CD4-positive, alpha-beta T cell treated with Interleukin-21 for 1 hour (primary cell): ENCODE data around the gene ATG16L1.
A peak's percentile ranks its signal among the peaks of the same experiment; 100 is the strongest.

Experiments used
- DNase-seq: peaks from one replicate; pipeline ENCODE4 v3.0.0-alpha.2; 2020

ATG16L1 gene

DNA sequence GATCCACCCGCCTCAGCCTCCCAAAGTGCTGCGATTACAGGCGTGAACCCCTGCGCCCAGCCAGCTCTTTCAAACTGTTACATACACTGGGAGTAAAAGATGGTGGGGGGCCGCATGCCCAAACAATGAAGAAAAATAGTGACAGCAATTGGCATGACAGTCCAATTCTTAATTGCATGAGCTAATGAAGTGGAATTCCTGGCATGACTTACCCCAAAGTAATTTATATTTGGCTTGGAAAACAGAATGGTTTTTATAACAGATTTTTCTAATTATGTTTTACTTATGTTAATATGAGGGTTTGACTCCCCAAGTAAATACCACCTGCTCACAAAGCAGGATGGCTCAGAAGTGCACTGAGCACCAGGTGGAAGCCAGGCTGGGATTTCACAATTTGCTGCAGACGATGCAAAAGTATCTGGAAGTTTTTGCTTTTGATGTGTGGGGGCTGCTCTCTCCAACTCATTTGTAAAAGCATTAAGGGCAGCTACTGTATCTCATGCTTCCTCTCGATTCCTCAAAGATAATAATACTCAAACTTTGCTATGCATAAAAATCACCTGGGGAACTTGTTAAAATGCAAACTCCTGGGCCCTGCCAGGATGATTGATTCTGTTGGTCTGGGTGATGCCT lies 24.0 kb upstream of the ATG16L1 start:
- no peak for DNase-seq

- DNase-seq = no peak
Measured at GRCh38 chr2:233228376-233228775, 23.1 kb upstream of the ATG16L1 start.

DNA sequence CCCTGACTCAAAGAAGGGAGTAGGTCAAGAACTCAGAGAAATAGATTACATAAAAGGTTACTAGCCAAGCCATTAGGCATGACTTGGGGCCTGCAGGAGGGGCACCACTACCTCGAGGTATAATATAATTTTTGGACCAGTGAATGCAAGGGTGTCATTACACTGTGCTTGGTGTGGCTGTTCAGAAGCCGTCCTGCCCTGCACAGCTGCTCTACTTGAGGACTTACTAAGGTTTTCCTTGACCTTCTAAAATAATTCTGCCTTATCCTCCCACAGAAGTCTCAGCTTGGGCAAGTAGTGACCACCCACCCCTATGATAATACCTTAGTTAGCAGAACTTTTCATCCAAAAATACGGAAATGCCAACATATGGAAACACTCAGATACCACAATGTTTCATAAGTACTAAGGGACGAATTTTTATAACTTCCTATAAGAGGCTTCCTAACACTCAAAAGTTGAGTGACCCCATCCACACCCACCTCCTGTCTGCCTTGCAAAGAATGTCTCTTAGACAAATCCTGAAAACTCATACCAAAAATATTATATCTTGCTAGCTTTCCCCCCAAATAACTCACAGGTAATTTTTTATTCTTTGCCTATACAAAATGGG lies 17.7 kb upstream of the ATG16L1 start:
- DNase-seq = no peak

- no peak for DNase-seq
Measured at GRCh38 chr2:233234264-233234663, 17.2 kb upstream of the ATG16L1 start.

DNA sequence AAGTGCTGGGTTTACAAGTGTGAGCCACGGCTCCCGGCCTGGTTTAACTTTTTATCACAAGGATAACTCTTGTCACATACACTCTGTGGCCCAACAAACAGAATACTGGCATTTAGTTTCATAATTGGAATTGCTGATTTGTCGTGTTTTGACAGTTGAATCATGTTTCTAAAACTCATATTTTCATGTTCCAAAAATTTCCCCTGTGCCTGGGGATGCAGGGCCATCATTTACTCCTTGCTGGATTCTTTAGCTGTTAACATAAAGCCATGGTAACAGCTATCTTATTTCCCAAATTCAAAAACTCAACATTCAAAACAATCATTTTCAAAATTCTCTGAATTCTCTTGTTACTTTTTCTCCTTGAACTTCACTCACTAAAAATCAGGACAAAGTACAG lies 16.5 kb upstream of the ATG16L1 start:
- no peak for DNase-seq

GRCh38 chr2:233235977-233236376 lies 15.5 kb upstream of the ATG16L1 start:
- DNase-seq = no peak

DNA sequence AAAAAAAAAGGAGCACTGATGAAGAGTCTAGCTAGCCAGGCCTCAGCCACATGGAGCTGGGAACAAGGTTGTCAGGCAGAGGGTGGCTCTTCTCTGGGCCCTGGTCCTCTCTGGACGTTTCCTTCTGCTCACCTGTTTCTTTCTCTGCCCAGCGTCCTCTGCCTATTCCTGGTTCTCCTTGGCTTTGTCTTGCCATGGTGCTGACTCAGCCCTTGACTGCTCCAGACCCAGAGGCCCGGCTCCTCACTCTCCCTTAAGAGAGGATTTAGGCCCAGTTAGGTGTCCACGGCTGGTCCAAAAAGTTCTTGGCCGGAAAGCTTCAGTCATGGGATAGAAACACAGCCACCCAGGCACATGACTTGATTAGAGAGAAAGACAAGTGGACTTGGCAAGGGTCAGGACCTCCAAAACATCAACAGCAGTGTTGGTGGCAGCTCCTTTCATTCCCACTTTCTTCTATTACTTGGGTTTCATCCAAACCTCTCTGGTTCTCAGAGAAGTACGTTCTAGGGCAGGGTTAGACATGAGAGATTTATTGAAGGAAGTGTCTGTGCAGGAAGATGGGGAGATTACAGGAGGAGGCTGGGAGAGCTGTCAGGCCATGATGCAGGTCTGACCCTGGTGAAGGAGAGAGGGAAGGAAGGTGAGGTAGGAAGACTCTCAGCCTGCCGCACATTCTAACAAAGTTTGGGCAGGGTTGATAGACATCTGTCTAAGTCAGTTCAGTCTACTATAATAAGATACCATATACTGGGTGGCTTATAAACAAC lies 14.5 kb upstream of the ATG16L1 start:
- no peak for DNase-seq

- peak; percentile 65 for DNase-seq
Measured at GRCh38 chr2:233240897-233241296, 10.6 kb upstream of the ATG16L1 start.

GRCh38 chr2:233241803-233242202 lies 9.7 kb upstream of the ATG16L1 start:
- DNase-seq = no peak

DNA sequence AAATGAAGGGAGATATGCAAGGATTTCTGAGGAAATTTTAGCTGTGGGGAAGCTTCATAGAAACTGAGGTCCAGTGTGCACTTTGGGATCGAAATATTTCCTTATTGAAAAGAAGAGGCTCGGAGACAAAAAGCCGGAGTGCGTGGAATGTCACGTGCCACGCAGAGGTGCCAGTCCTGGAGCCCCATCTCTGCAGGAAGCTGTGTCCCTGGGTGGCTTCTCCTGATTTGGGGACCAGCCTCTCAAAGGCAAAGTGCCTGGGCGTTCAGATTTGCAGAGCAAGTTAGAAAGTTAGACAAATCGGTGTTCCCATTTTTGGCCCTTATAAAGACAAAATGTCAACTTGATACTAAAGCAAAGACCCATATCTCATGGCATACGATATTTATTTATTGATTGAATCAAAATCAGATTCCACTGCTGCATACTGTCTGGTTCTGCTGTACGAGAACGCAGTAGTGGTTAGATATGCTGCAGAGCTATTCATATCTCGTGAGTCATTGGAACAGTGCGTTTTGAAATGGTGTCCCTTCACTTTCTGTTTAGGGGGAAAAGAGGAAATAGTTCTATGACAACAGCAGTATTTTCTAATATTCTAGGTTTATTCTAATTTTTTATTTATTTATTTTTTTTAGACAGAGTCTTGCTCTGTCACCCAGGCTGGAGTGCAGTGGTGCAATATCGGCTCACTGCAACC lies 9.1 kb upstream of the ATG16L1 start:
- no peak for DNase-seq

- no peak for DNase-seq
Measured at GRCh38 chr2:233243348-233243747, 8.1 kb upstream of the ATG16L1 start.

- no peak for DNase-seq
Measured at GRCh38 chr2:233244818-233245217, 6.7 kb upstream of the ATG16L1 start.

DNA sequence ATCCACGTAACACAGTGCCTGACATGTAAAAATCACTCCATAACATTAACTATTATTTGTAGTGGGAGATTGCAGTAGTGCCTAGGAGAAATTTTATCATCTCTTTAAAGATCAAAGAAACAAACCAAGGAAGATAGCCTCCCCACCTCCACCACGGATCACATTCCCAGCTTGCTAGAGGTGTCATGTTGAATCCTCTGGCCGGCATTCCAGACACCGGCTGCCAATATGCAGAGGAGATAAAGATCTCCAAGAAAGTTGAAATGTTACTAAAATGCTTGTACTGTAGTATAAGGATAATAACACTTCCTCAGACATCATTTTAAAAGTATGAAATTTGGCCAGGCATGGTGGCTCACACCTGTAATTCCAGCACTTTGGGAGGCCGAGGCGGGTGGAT lies 6.1 kb upstream of the ATG16L1 start:
- no peak for DNase-seq

DNA sequence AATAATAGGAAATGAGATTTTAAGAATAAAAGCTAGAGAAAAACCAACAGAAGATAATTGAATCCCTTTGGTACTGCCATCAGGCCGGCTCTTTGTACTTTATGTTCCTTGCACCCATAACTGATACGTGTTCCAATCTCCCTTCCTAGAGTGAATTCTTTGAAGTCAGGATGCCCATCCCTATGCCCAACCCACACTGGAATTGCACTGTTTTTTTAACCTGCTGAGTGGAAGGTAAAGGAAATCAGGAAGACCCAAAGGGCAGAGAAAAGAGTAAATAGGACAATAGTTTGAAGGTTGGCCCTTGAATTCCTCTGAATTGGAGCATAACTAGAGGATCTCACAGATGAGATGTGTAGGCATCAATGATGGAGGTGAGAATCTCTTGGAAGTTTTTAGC lies 4.4 kb upstream of the ATG16L1 start:
- DNase-seq = no peak

DNA sequence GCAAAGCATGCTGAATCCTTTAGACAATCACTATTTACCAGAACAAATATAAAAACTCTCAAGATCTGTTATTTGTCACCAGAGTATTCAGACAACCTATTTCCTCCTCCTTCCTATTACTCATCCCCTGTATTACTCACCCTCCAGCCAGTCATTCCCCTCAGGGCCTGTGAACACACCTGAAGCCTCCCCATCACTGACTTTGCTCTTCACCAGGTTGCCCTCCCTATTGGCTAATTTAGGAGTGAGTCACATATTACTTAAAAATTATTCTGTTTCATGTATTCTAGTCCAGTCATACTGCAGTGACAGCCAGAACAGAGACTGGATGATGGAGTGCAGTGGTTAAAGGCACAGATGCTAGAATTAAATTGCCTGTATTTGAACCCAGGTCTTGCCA lies 3.7 kb upstream of the ATG16L1 start:
- peak; percentile 57 for DNase-seq

DNA sequence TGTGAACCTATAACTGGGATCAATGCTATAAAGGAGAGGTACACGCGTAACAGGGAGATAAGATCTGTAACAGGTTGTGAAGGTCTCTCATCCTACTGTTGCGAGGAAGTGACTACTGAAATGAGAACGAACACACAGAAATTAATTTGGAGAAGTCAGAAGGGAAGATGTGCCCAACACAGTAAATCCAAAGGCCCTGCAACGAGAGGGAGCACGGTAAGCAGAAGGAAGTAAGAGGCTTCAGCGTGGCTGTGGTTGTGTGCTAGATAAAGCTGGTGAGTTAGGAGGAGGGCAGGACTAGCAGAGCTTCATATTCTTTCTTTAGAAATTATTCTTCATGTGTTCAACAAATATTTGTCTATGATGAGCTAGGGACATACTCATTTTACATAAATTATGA lies 2.5 kb upstream of the ATG16L1 start:
- DNase-seq = no peak

DNA sequence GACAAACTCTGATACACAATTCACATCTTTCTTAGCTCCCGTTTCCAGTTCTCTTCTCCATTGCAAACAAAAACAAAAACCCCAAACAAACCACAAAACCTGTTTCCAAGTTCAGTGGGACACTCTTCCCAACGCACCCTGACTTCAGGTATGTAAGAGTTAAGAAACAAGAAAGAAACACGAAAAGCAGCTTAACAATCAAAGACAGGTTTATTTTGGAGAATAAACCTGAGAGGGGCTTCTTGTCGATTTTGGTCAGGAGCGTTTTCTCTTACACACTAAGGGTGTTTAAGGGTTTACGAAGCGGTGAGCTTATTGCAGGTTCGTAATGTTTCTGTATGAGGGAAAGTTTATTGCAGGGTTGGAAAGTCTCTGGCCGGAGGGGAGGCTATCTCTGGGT lies 905 bp upstream of the ATG16L1 start:
- no peak for DNase-seq

DNA sequence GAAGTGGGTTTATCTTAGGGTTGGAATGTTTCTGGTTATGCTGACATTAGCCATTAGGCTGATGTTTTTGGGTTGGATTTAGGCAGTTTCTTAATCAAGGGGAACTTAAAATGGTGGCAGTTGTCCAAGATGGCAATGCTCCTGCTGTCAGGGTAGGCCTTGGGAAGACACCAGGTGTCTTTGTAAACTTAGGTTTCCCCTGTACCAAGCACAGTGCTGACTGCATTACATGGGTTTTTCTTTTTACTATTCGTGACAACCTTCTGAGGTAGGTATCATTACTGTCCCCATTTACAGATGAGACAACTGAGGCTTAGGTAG lies 528 bp upstream of the ATG16L1 start:
- no peak for DNase-seq

GRCh38 chr2:233252227-233252626 lies 754 bp downstream of the ATG16L1 start:
- DNase-seq = no peak

- no peak for DNase-seq
Measured at GRCh38 chr2:233255151-233255550, 3.7 kb downstream of the ATG16L1 start.

DNA sequence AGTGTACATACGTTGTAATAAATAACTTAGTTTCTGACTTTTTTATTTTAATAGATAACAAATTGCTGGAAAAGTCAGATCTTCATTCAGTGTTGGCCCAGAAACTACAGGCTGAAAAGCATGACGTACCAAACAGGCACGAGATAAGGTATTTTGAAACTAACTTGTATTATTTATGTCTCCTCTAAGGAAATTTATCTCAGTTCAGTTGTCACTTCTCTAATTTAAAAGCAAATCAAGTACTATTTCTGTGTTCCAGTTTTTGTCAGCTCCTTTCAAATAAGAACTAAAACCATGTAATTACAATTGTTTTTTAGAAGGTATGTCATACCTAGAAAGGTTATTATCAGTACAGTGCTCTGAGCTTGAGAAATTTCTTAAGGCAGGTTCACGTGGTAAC lies 4.6 kb downstream of the ATG16L1 start:
- DNase-seq = no peak

- DNase-seq = no peak
Measured at GRCh38 chr2:233258211-233258610, 6.7 kb downstream of the ATG16L1 start.

- no peak for DNase-seq
Measured at GRCh38 chr2:233259730-233260129, 8.3 kb downstream of the ATG16L1 start.

- no peak for DNase-seq
Measured at GRCh38 chr2:233260661-233261060, 9.2 kb downstream of the ATG16L1 start.
